Mesodermal cell (in vitro differentiated cells): ENCODE data around the gene ARHGDIB.

Source experiments
- H3K27ac ChIP-seq: 2 replicates; pipeline ENCODE4 v1.7.0; 2013; ENCODE audit warnings: mild to moderate bottlenecking, low read depth, low read length, moderate library complexity; ENCODE audit not compliant: severe bottlenecking
- H3K36me3 ChIP-seq: 2 replicates; pipeline ENCODE4 v1.7.1; 2013; ENCODE audit warnings: mild to moderate bottlenecking, low read length, moderate library complexity; ENCODE audit not compliant: control insufficient read depth, insufficient read depth
- H3K4me1 ChIP-seq: one replicate; pipeline ENCODE4 v1.7.1; 2013; ENCODE audit warnings: mild to moderate bottlenecking, low read length; ENCODE audit not compliant: insufficient read depth, control insufficient read depth, poor library complexity, severe bottlenecking
- H3K4me3 ChIP-seq: 2 replicates; pipeline ENCODE4 v1.7.0; 2013; ENCODE audit warnings: low read length, control low read depth, mild to moderate bottlenecking; ENCODE audit not compliant: insufficient read depth, poor library complexity, severe bottlenecking; ENCODE audit errors: extremely low read depth
- H3K9me3 ChIP-seq: 2 replicates; pipeline ENCODE4 v1.7.1; 2013; ENCODE audit warnings: mild to moderate bottlenecking, low read length, moderate library complexity; ENCODE audit not compliant: control insufficient read depth
- WGBS, 2 experiments: methylation state at CpG; one replicate each; pipeline ENCODE4 v1.1.5; 2013; ENCODE audit warnings: missing lambda C conversion rate in 2 of 2; ENCODE audit not compliant: insufficient coverage in 2 of 2; 5-methylcytosine and 5-hydroxymethylcytosine counted together

ARHGDIB gene

GRCh38 chr12:14931791-14932560, 29.4 kb downstream of the ARHGDIB start:
- no peak overlapping the region for H3K27ac ChIP-seq
- WGBS, 2 experiments: 90 to 96% methylated on average over 3 to 4 of the region's 7 CpGs
- no peak overlapping the region for H3K4me3 ChIP-seq
- no peaks in the 10 kb centered on the region for H3K36me3 ChIP-seq
- no peaks in the 10 kb centered on the region for H3K9me3 ChIP-seq
- H3K4me1 ChIP-seq: peaks cover 18% of the 10 kb centered on the region

GRCh38 chr12:14931359-14931758, 30.0 kb downstream of the ARHGDIB start:
- 96 to 97% methylated on average over 4 of the region's 4 CpGs for WGBS, 2 experiments
- Histone ChIP-seq H3K27ac (no peak overlapping the region), H3K4me1 (peaks cover 12% of the 10 kb centered on the region), H3K36me3 (no peaks in the 10 kb centered on the region), H3K4me3 (no peak overlapping the region), H3K9me3 (no peaks in the 10 kb centered on the region)

- Histone ChIP-seq H3K4me1 (peaks cover 8% of the 10 kb centered on the region), H3K36me3 (no peaks in the 10 kb centered on the region), H3K9me3 (no peaks in the 10 kb centered on the region), H3K27ac (no peak overlapping the region), H3K4me3 (no peak overlapping the region)
Observed at GRCh38 chr12:14930299-14930698, 31.1 kb downstream of the ARHGDIB start.

- no peak overlapping the region for H3K4me3 ChIP-seq
- 78 to 85% methylated on average over 3 of the region's 4 CpGs for WGBS, 2 experiments
- no peaks in the 10 kb centered on the region for H3K36me3 ChIP-seq
Observed at GRCh38 chr12:14928931-14929330, 32.5 kb downstream of the ARHGDIB start.

GRCh38 chr12:14927267-14927666, 34.1 kb downstream of the ARHGDIB start:
- H3K4me3 ChIP-seq: no peak overlapping the region
- peaks cover 8% of the 10 kb centered on the region for H3K4me1 ChIP-seq
- 75 to 91% methylated on average over 1 of the region's 3 CpGs for WGBS, 2 experiments
- H3K27ac ChIP-seq: no peak overlapping the region
- H3K9me3 ChIP-seq: no peaks in the 10 kb centered on the region
- H3K36me3 ChIP-seq: no peaks in the 10 kb centered on the region

More at GRCh38 chr12:14928931-14929330, 32.5 kb downstream of the ARHGDIB start:
- H3K27ac ChIP-seq: peak overlapping the region; percentile 64
- no peaks in the 10 kb centered on the region for H3K9me3 ChIP-seq
- H3K4me1 ChIP-seq: peaks cover 8% of the 10 kb centered on the region

- Histone ChIP-seq H3K36me3 (no peaks in the 10 kb centered on the region), H3K4me3 (no peak overlapping the region), H3K4me1 (peaks cover 8% of the 10 kb centered on the region), H3K9me3 (no peaks in the 10 kb centered on the region), H3K27ac (no peak overlapping the region)
- WGBS, 2 experiments: 83% methylated on average over 3 of the region's 3 CpGs; no CpG with 5 or more reads in 1 of the 2 experiments
Observed at GRCh38 chr12:14924541-14924940, 36.9 kb downstream of the ARHGDIB start.

- no peaks in the 10 kb centered on the region for H3K9me3 ChIP-seq
- no peak overlapping the region for H3K27ac ChIP-seq
- peaks cover 4% of the 10 kb centered on the region for H3K4me1 ChIP-seq
- H3K4me3 ChIP-seq: no peak overlapping the region
- no peaks in the 10 kb centered on the region for H3K36me3 ChIP-seq
- 100% methylated on average over 1 of the region's 2 CpGs; no CpG with 5 or more reads in 1 of the 2 experiments for WGBS, 2 experiments
Observed at GRCh38 chr12:14923944-14924343, 37.5 kb downstream of the ARHGDIB start.

GRCh38 chr12:14921218-14921617, 40.2 kb downstream of the ARHGDIB start:
- Histone ChIP-seq H3K36me3 (no peaks in the 10 kb centered on the region), H3K9me3 (no peaks in the 10 kb centered on the region), H3K4me1 (no peaks in the 10 kb centered on the region), H3K27ac (no peak overlapping the region), H3K4me3 (no peak overlapping the region)
- 93 to 96% methylated on average over 2 of the region's 2 CpGs for WGBS, 2 experiments

GRCh38 chr12:14920475-14921126, 40.8 kb downstream of the ARHGDIB start:
- H3K9me3 ChIP-seq: no peaks in the 10 kb centered on the region
- H3K4me3 ChIP-seq: no peak overlapping the region
- WGBS, 2 experiments: 86 to 90% methylated on average over 5 of the region's 7 CpGs
- no peaks in the 10 kb centered on the region for H3K4me1 ChIP-seq
- no peak overlapping the region for H3K27ac ChIP-seq
- H3K36me3 ChIP-seq: no peaks in the 10 kb centered on the region

- Histone ChIP-seq H3K27ac (no peak overlapping the region), H3K4me3 (no peak overlapping the region)
Observed at GRCh38 chr12:14919455-14919854, 41.9 kb downstream of the ARHGDIB start.

GRCh38 chr12:14915736-14916135, 45.7 kb downstream of the ARHGDIB start:
- no CpG with 5 or more reads among the region's 2 CpGs for WGBS, 2 experiments
- Histone ChIP-seq H3K27ac (no peak overlapping the region), H3K4me1 (peaks cover 3% of the 10 kb centered on the region), H3K4me3 (no peak overlapping the region), H3K36me3 (no peaks in the 10 kb centered on the region), H3K9me3 (no peaks in the 10 kb centered on the region)

More at GRCh38 chr12:14919455-14919854, 41.9 kb downstream of the ARHGDIB start:
- no peaks in the 10 kb centered on the region for H3K9me3 ChIP-seq
- H3K36me3 ChIP-seq: no peaks in the 10 kb centered on the region
- H3K4me1 ChIP-seq: no peaks in the 10 kb centered on the region
